Esophagus (tissue), 2 donors: ENCODE results near the gene ZNF879. TPM values are rescaled to one million over a fixed set of nuclear protein-coding genes. Genes with fewer than 3 reads are reported as not detected.

Experiments
- H3K27ac ChIP-seq, 2 donors: one replicate each; pipeline ENCODE4 v1.5.1; 2013; ENCODE audit warnings: low read depth in 2 of 2, mild to moderate bottlenecking in 2 of 2, inconsistent platforms in 1 of 2, low read length in 1 of 2, moderate library complexity in 1 of 2
- H3K27me3 ChIP-seq, 2 donors: one replicate each; pipeline ENCODE4 v1.6.1; 2013; ENCODE audit warnings: low read length in 2 of 2, control low read depth in 1 of 2, mild to moderate bottlenecking in 1 of 2; ENCODE audit not compliant: insufficient read depth in 2 of 2, control insufficient read depth in 1 of 2
- H3K36me3 ChIP-seq, 2 donors: one replicate each; pipeline ENCODE4 v1.6.1; 2013; ENCODE audit warnings: low read length in 1 of 2; ENCODE audit not compliant: control insufficient read depth in 2 of 2, insufficient read depth in 2 of 2
- H3K4me1 ChIP-seq, 2 donors: one replicate each; pipeline ENCODE4 v1.6.1; 2013; ENCODE audit warnings: low read length in 1 of 2; ENCODE audit not compliant: control insufficient read depth in 2 of 2, insufficient read depth in 2 of 2
- H3K4me3 ChIP-seq, 2 donors: one replicate each; pipeline ENCODE4 v1.5.1; 2013; ENCODE audit warnings: low read length in 2 of 2, mild to moderate bottlenecking in 2 of 2, low read depth in 1 of 2, moderate library complexity in 1 of 2
- H3K9me3 ChIP-seq, 2 donors: one replicate each; pipeline ENCODE4 v1.6.1; 2013; ENCODE audit warnings: mild to moderate bottlenecking in 2 of 2, low read depth in 1 of 2, low read length in 1 of 2, moderate library complexity in 1 of 2; ENCODE audit not compliant: control insufficient read depth in 2 of 2, insufficient read depth in 1 of 2
- WGBS, 2 donors: extraction: QIAGEN DNeasy Blood & Tissue Kit; methylation state at CpG; one replicate each; pipeline ENCODE4 v1.1.7; 2013; 5-methylcytosine and 5-hydroxymethylcytosine counted together
- polyA plus RNA-seq, 2 donors: library from polyadenylated mRNA; stranded (reverse); fragments of 200-250 nt; gene quantifications; one replicate each; pipeline ENCODE4 v1.2.3, GENCODE V29; 2013
- donor health status: healthy with polysubstance abuse.
- donor health status: Bipolar disorder and iron deficiency.

ZNF879 gene
- polyA plus RNA-seq, 2 donors, result 1.4 to 2.1 TPM

DNA sequence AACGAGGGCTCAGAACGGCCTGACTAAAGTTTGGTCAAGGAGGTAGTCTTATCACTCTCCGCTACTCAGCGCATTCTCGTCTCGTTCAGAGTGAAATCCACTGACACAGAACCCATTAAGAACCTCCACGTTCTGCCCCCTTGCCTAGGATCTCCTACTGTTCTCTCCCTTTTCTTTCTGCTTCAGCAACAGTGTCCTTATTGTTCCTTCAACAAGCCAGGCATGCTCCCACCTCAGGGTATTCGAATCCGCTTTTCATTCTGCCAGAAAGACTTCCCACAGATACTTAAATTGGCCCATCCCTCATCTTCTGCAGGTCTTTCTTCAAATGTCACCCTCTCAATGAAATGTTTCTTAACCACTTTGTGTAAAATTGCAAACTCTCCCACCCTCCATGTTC lies 32.2 kb downstream of the ZNF879 start:
- WGBS, 2 donors, result 71 to 72% methylated on average over 9 of the region's 9 CpGs
- Histone ChIP-seq H3K4me3 (no peak overlapping the region), H3K4me1 (peaks cover 4% of the 10 kb centered on the region in 2 donors), H3K36me3 (no peaks in the 10 kb centered on the region), H3K27ac (no peak overlapping the region), H3K9me3 (peaks cover 0 to 7% of the 10 kb centered on the region in 2 donors), H3K27me3 (no peaks in the 10 kb centered on the region)

DNA sequence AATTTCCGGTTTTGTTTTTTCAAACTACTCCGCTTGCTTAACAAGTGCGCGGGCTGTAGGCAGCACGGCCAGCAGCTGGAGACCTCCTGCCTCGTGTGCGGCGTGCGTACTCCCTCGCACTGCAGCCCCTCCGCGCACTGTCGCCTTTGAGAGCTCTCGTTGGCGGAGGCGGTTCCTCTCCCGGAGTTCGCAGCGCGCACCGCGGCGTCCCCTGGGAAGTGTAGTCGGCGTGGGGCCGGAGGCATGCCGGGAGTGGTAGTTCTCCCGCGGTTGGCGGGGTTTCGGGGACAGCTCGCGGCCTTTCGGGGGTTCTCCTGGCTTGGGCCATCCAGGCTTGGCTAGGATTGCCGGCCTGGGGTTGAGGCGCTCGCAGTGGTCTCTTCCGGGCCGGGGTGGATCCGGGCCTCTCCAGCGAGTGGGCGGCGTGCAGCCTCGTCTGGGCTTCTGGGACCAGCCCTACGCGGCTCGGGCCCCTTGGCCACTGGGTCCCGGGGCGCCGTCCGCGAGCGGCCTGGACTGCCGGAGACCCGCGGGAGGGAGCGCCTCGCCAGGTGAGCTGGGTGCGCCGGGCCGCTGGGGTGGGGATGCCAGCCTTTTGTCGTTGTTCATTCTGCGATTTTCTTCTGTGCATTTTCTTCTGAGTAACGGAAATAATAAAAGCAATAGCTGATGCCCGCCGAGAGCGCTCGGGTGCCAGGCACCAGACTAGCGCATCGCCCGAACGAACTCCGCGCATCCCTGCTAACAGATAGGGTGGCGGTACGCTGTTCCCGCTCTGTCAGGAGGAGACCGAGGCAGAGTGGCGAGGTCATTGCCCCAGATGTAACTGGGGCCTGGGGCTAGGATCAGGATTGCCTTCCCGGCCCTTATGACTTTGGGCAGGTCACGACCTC lies 36.8 kb downstream of the ZNF879 start, which contains the start of gene ZNF354C:
Gene ZNF354C, plus strand, starts transcription at position 258 of the 893 bp plus-strand sequence. CDS start 1,696 bp downstream, outside the sequence.
- H3K27ac ChIP-seq, result peak within 1 kb of the TSS; percentile 31 to 71
- peaks cover 0 to 6% of the 10 kb centered on the region in 2 donors for H3K36me3 ChIP-seq
- peak within 1 kb of the TSS; percentile 81 to 85 for H3K4me3 ChIP-seq
- 3% methylated on average over 80 to 81 of the region's 81 CpGs for WGBS, 2 donors
- H3K4me1 ChIP-seq, result peaks cover 7 to 9% of the 10 kb centered on the region in 2 donors
- peaks cover 0 to 2% of the 10 kb centered on the region in 2 donors for H3K9me3 ChIP-seq
- no peaks in the 10 kb centered on the region for H3K27me3 ChIP-seq

DNA sequence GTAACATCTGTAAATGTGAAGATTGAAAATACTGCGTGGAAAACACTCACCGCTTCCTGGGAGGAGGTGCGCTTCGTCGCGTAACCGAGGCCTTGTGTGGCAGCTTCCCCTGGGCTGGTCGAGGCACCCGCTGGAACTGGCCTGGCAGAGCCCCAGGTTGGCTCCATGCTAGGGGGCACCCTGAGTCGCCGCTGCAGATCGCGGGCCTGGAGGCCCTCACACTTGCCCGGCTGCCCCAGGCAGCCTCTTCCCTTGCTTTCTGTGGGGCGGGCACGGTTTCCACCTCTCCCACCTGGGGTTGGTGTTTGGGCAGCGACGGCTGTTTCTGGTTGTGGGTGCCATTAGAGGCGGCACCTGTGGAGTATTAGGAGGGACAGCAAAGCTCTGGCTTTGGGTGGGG lies 37.4 kb downstream of the ZNF879 start:
- WGBS, 2 donors, result 82 to 87% methylated on average over 19 of the region's 19 CpGs
- Histone ChIP-seq H3K4me3 (peak overlapping the region; percentile 81 to 85), H3K27me3 (no peaks in the 10 kb centered on the region), H3K4me1 (peaks cover 3 to 9% of the 10 kb centered on the region in 2 donors), H3K27ac (no peak overlapping the region), H3K36me3 (peaks cover 0 to 6% of the 10 kb centered on the region in 2 donors), H3K9me3 (peaks cover 0 to 5% of the 10 kb centered on the region in 2 donors)

DNA sequence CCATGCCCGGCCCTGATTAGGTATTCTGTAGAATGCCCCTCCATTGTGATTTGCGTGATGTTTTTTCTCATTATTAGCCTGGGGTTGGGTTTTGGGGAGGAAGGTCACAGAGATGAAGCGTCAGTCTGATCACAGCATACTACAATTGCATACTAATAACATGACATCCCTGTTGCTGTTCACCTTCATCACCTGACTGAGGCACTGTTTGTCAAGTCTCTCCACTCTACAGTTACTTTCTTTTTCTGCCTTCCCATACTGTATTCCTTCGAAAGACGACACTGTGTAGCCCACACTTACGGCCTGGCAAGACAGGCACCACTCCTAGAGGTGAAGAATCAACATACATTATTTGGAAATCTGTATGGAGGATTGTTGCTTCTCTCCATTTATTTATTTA lies 42.1 kb downstream of the ZNF879 start:
- Histone ChIP-seq H3K36me3 (peaks cover 0 to 12% of the 10 kb centered on the region in 2 donors), H3K4me3 (no peak overlapping the region), H3K4me1 (peaks cover 3 to 8% of the 10 kb centered on the region in 2 donors), H3K9me3 (peaks cover 5 to 17% of the 10 kb centered on the region in 2 donors), H3K27me3 (no peaks in the 10 kb centered on the region), H3K27ac (no peak overlapping the region)
- WGBS, 2 donors, result 98% methylated on average over 6 of the region's 6 CpGs

DNA sequence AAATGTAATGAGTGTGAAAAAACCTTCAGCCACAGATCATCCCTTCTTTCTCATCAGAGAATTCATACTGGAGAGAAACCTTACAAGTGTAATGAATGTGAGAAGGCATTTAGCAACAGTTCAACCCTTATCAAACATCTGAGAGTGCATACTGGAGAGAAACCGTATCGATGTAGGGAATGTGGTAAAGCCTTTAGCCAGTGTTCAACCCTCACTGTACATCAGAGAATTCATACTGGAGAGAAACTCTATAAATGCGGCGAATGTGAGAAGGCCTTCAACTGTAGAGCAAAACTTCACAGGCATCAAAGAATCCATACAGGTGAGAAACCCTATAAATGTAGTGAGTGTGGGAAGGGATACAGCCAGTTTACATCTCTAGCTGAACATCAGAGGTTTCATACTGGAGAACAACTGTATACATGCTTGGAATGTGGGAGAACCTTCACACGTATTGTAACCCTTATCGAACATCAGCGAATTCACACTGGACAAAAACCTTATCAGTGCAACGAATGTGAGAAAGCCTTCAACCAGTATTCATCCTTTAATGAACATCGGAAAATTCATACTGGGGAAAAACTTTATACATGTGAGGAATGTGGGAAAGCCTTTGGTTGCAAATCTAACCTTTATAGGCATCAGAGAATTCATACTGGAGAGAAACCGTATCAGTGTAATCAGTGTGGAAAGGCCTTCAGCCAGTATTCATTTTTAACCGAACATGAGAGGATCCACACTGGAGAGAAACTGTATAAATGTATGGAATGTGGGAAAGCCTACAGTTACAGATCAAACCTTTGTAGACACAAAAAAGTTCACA lies 55.8 kb downstream of the ZNF879 start:
- Histone ChIP-seq H3K27ac (no peak overlapping the region), H3K4me3 (no peak overlapping the region), H3K9me3 (peaks cover 29 to 32% of the 10 kb centered on the region in 2 donors), H3K27me3 (no peaks in the 10 kb centered on the region), H3K36me3 (peaks cover 17 to 20% of the 10 kb centered on the region in 2 donors), H3K4me1 (no peaks in the 10 kb centered on the region)
- 97% methylated on average over 11 of the region's 11 CpGs for WGBS, 2 donors

DNA sequence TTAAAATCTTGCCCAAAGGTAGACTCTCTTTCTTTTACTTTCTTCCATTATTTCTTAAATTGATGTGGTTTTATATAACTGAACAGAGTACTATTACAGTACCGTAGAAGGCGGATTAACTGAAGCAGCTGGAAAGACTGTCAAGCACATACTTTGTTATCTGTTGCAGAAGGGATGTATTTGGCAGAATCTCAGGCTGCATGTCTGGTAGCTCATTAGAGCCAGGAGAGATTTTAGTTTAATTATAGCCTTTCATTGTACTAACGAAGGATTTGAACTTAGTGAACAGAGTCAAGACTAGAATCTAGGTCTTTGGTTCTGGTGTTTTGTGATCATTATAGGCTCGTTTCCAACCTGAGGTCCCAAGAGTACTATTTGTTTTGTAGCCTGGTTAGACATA lies 57.1 kb downstream of the ZNF879 start:
- 95 to 96% methylated on average over 4 of the region's 4 CpGs for WGBS, 2 donors
- Histone ChIP-seq H3K4me1 (no peaks in the 10 kb centered on the region), H3K9me3 (peaks cover 29 to 34% of the 10 kb centered on the region in 2 donors), H3K36me3 (peaks cover 15 to 20% of the 10 kb centered on the region in 2 donors), H3K27ac (no peak overlapping the region), H3K4me3 (no peak overlapping the region), H3K27me3 (no peaks in the 10 kb centered on the region)

Other genes with a start within 250 kb of the ZNF879 start
- gene ZNF354B, start 163.9 kb upstream of the ZNF879 start, polyA plus RNA-seq, result 1 to 10 TPM; 5.8 to 8.1 TPM
- gene ZFP2, start 127.9 kb upstream of the ZNF879 start, polyA plus RNA-seq, result under 1 TPM; 0.52 to 0.86 TPM
- gene ZNF454, start 82.6 kb upstream of the ZNF879 start, polyA plus RNA-seq, result under 1 TPM; 0.40 to 0.71 TPM
- gene GRM6, start 28.5 kb upstream of the ZNF879 start, polyA plus RNA-seq, result not detected
- gene ZNF354C, start 36.6 kb downstream of the ZNF879 start, polyA plus RNA-seq, result under 1 TPM; 0.84 to 0.95 TPM